Stomach (tissue), 4 donors: Measurements from ENCODE around the gene GNAI1.

Experiments used
- POLR2A ChIP-seq, 4 donors: fragments of 450-650 bp; IDR thresholded peaks; one replicate each; pipeline ENCODE4 v1.6.1; 2016; ENCODE audit warnings: antibody characterized with exemption in 4 of 4, control low read depth in 2 of 4, mild to moderate bottlenecking in 1 of 4, moderate library complexity in 1 of 4
- POLR2AphosphoS5 ChIP-seq, 3 donors: sonication (generic); formaldehyde crosslinking; IDR thresholded peaks; one replicate each; pipeline ENCODE4 v1.6.1; 2016; ENCODE audit warnings: antibody characterized with exemption in 3 of 3
- TF ChIP-seq, protein P1 (sequence below), 7 experiments: fragments of 450-650 bp in 4 of 7; fragments of 200-600 bp in 3 of 7; sonication (generic) in 3 of 7; IDR thresholded peaks; one replicate each; pipeline ENCODE4 v1.5.1; 2016 to 2019; ENCODE audit warnings: antibody characterized with exemption in 7 of 7, control low read depth in 2 of 7, mild to moderate bottlenecking in 1 of 7

- TF ChIP-seq, protein P1, sequence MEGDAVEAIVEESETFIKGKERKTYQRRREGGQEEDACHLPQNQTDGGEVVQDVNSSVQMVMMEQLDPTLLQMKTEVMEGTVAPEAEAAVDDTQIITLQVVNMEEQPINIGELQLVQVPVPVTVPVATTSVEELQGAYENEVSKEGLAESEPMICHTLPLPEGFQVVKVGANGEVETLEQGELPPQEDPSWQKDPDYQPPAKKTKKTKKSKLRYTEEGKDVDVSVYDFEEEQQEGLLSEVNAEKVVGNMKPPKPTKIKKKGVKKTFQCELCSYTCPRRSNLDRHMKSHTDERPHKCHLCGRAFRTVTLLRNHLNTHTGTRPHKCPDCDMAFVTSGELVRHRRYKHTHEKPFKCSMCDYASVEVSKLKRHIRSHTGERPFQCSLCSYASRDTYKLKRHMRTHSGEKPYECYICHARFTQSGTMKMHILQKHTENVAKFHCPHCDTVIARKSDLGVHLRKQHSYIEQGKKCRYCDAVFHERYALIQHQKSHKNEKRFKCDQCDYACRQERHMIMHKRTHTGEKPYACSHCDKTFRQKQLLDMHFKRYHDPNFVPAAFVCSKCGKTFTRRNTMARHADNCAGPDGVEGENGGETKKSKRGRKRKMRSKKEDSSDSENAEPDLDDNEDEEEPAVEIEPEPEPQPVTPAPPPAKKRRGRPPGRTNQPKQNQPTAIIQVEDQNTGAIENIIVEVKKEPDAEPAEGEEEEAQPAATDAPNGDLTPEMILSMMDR (IDR thresholded peaks at IDR 0.05): no peak
- TF ChIP-seq POLR2A (IDR thresholded peaks at IDR 0.05) (no peak), POLR2AphosphoS5 (IDR thresholded peaks at IDR 0.05) (no peak)
Measured at GRCh38 chr7:80189638-80190037, 55.0 kb downstream of the GNAI1 start.
